Measurements from ENCODE around the gene ZNF620.
"Not testable (repeated sequence)": the region's sequence is repeated elsewhere in the genome, so short reads cannot be mapped to it uniquely, and the experiment has no call there.

Gene ZNF620

DNA sequence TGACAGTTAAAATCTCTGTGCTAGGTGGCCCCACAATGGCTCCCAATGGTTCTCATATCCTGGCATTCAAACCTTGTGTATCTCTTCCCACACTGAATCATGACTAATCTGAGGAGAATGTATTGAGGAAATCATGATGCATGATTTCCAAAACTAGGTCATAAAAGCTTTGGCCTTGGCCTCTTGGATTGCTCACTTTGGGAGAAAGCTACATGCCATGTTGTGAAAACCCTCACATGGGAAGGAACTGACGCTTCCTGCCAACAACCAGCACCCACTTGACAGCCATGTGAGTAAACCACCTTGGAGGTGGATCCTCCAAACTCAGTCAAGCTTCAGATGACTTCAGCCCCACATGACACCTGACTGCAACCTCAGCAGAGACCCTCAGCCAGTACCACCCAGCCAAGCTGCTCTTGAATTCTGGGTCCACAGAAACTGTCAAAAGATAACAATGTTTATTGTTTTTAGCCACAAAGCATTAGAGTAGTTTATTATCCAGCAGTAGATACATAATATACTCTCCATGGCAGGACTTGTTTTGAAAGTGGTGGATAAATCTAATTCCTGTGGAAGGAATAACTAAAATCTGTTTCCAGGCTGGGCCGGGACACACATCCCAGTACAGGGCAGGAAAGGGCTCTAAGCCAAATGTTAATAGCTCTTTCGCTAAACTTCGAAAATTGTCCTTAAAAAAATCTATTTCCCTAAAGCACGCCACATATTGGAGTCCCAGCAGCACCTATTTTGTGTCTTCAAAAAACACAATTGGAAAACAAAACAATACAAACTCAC lies 1.0 kb upstream of the ZNF620 start:
- peak; percentile 57 to 96 for DNase-seq

GRCh38 chr3:40511031-40511718 lies 5.3 kb downstream of the ZNF620 start:
- peak in 1 of 2 donors; percentile 17 for DNase-seq

DNA sequence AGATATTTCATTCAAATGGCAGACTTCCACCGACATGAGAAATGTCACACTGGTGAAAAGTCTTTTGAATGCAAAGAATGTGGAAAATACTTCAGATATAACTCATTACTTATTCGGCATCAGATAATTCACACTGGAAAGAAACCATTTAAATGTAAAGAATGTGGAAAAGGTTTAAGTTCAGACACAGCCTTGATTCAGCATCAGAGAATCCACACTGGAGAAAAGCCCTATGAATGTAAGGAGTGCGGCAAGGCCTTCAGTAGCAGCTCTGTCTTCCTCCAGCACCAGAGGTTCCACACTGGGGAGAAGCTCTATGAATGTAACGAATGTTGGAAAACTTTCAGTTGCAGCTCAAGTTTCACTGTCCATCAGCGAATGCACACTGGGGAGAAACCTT lies 10.4 kb downstream of the ZNF620 start:
- DNase-seq = no peak

- DNase-seq = no peak
Observed at GRCh38 chr3:40518067-40518466, 12.2 kb downstream of the ZNF620 start.

DNA sequence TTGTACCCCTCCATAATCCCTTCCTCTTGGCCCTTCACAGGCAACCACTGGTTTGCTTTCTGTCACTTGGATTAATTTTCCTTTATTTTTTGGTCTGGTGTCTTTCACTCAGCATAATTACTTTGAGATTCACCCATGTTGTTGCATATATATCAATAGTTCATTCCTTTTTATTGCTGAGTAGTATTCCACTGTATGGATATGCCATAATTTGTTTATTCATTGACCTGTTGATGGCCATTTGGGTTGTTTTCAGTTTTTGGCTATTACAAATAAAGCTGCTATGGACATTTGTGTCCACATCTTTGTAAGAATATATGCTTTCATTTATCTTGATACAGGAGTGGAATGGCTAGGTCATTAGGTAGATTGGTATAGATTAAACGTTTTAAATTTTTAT lies 13.0 kb downstream of the ZNF620 start:
- DNase-seq = no peak

DNA sequence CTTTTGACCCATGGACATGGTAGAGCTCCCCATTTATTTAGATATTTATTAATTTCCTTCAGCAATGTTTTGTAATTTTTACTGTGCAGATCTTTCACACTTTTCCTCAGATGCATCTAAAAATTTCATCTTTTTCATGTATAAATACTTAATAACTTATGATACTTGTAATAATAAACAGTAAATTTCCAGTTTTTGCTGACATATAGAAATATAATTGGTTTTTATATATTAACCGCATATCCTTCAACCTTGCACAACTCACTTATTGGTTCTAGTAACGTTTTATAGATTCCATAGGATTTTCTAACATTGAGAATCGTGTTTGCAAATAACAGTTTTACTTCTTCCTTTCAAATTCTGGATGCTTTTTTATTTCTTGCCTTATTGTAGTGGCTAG lies 15.4 kb downstream of the ZNF620 start:
- DNase-seq = no peak

DNA sequence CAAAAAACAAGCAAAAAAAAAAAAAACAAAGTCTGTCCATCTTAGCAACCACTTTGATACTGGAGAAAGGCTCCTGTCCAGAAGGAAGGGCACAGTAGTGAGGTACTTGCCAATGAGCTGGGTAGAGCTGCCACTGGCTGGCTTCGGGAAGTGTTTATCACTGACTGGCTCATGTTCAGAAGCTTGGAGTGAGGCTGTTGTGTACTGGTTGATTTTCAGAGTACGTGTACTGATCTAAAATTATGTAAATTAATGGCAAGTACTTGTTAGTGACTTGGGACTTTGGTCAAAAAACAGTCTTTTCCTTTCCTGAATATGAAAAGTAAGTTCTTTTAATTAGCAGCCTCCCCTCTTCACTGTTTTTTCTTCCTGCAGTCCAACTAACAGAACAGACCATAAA lies 17.9 kb downstream of the ZNF620 start:
- DNase-seq = no peak

- DNase-seq = no peak
Observed at GRCh38 chr3:40524222-40524567, 18.4 kb downstream of the ZNF620 start.

DNA sequence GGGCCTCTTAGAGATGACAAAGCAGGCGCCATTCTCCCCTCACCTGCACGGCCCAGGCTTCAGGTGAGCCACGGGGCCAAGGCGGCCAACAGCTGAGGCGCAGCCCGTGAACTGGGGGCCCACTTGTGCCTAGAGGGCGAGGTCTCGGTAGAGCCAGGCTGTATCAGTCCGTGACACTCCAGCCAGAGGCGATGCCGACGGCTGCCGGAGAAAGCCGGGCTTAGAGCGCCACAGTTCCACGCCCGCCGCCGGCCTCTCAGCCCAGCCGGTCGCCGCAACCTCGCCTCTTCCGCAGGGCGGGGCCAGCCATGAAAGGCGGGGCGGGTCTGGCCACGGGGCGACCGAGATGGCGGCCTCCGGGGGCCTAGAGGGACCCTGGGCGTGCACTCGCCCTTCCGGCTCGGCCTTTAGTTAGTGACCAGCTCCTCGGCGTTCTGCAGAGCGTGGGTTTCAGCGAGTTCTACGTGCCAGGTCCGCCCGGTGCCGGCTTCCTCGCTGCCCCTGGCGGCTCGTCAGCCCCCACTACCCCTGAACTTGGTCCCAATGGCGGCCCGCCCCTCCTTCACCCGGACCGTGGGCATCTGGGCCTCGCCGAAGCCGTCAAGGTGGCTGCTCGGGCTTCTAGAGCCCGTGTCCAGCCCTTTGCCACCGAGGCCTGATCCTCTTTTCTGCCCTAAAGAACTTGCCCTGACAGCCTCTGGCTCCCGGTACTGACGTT lies 18.9 kb downstream of the ZNF620 start, which contains the start of gene ZNF621:
TSS of gene ZNF621 (plus strand) at position 393 of the 718 bp plus-strand sequence. CDS start 881 bp downstream, outside the sequence.
- DNase-seq = peak; percentile 83 to 88

GRCh38 chr3:40528426-40528825 lies 22.6 kb downstream of the ZNF620 start:
- DNase-seq = no peak

DNA sequence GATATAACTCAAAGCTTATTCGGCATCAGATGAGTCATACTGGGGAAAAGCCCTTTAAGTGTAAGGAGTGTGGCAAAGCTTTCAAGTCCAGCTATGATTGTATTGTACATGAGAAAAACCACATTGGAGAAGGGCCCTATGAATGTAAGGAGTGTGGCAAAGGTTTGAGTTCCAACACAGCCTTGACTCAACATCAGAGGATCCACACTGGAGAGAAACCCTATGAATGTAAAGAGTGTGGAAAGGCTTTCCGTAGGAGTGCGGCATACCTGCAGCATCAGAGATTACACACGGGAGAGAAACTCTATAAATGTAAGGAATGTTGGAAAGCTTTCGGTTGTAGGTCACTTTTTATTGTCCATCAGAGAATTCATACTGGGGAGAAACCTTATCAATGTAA lies 26.4 kb downstream of the ZNF620 start:
- DNase-seq = no peak

- DNase-seq = no peak
Observed at GRCh38 chr3:40534283-40534682, 28.4 kb downstream of the ZNF620 start.

DNA sequence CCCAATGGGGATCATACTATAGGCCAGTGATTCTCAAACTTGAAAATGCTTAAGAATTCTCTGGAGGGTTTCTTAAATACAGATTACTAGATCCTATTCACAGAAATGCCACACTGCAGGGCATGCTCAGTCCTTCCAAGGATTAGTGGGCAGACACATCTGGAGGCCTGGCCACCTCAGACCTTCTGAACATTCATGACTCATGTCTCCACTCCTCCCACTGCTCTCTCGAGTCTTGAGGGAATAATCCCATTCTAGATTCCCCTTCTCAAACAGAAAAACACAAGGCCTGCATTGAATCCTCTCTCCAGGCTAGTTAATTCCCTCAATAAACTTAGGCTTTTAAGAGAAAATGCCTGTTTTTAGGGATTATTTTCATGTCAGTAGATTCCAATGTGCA lies 41.0 kb downstream of the ZNF620 start:
- DNase-seq = peak in 1 of 2 donors; percentile 19

GRCh38 chr3:40550167-40550566 lies 44.3 kb downstream of the ZNF620 start:
- no peak for DNase-seq

GRCh38 chr3:40557575-40558161 lies 51.8 kb downstream of the ZNF620 start:
- DNase-seq = no peak

DNA sequence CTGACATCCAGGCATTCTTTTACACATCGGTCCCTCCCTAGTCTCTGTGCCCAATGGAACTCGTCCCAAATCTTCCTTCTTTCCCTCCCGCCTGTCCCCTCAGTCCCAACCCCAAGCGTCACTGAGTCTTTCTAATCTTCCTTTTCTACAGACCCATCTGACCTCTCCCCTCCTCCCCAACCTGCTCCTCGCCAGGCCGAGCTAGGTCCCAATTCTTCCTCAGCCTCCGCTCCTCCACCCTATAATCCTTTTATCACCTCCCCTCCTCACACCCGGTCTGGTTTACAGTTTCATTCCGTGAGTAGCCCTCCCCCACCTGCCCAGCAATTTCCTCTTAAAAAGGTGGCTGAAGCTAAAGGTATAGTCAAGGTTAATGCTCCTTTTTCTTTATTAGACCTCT lies 56.6 kb downstream of the ZNF620 start:
- DNase-seq = not testable (repeated sequence)

DNA sequence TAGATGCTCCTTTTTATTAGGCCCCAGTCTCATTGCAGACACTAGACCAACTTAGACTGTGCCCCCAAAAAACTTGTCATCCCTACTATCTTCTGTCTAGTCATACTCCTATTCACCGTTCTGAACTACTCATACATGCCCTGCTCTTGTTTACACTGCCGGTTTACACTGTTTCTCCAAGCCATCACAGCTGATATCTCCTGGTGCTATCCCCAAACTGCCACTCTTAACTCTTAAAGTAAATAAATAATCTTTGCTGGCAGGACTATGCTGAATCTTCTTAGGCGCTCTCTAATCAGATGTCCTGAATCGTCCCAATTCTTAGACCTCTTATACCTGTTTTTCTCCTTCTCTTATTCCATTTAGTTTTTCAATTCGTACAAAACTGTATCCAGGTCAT lies 59.8 kb downstream of the ZNF620 start:
- not testable (repeated sequence) for DNase-seq

GRCh38 chr3:40566694-40567093 lies 60.9 kb downstream of the ZNF620 start:
- DNase-seq = no peak

Measured in inflammatory macrophage treated with lipopolysaccharide for 1 hour (primary cell).